Left lung (tissue), 10 donors: Measurements from ENCODE around the gene TRPV5. TPM values are rescaled to one million over a fixed set of nuclear protein-coding genes. Genes with fewer than 3 reads are reported as not detected.

Source experiments
- ATAC-seq: fragments of 200-7000 bp; cut with Tn5 transposase; one replicate; pipeline ENCODE4 v1.9.1; 2020; ENCODE audit warnings: moderate library complexity
- DNase-seq, 4 donors: peaks; one replicate each; pipeline ENCODE4 v3.0.0-alpha.2; 2013 to 2020
- H3K27ac ChIP-seq, 2 donors: fragments of 200-600 bp; sonication (generic) in 1 of 2; one replicate each; pipeline versions ENCODE4 v1.5.0 to v1.8.0; 2020 to 2021
- H3K27me3 ChIP-seq, 2 donors: fragments of 200-600 bp; sonication (generic) in 1 of 2; one replicate each; pipeline versions ENCODE4 v1.5.0 to v1.8.0; 2020 to 2021
- H3K36me3 ChIP-seq, 2 donors: fragments of 200-600 bp; sonication (generic) in 1 of 2; one replicate each; pipeline versions ENCODE4 v1.5.0 to v1.8.0; 2020 to 2021
- H3K4me1 ChIP-seq, 2 donors: fragments of 200-600 bp; one replicate each; pipeline ENCODE4 v1.8.0; 2021
- H3K4me3 ChIP-seq, 2 donors: fragments of 200-600 bp; sonication (generic) in 1 of 2; one replicate each; pipeline versions ENCODE4 v1.5.0 to v1.8.0; 2020 to 2021; ENCODE audit warnings: mild to moderate bottlenecking in 1 of 2
- H3K9me3 ChIP-seq, 2 donors: fragments of 200-600 bp; sonication (generic) in 1 of 2; one replicate each; pipeline versions ENCODE4 v1.5.0 to v1.8.0; 2020 to 2021
- CTCF ChIP-seq, 2 donors: fragments of 200-600 bp; sonication (generic) in 1 of 2; IDR thresholded peaks; one replicate each; pipeline versions ENCODE4 v1.5.0 to v1.8.0; 2021; ENCODE audit warnings: antibody characterized with exemption in 2 of 2
- intact Hi-C, 2 donors: fragments of 100-400 bp; cut with DNase I; formaldehyde crosslinking; loops; one replicate each; pipeline versions ENCODE4 v1.11.2 to v1.14.2; 2022
- polyA plus RNA-seq, 6 donors: library from polyadenylated mRNA; unstranded; fragments of 120-200 nt; gene quantifications; one replicate each; pipeline ENCODE4 v1.2.1, GENCODE V29; 2013; ENCODE audit not compliant: insufficient read length in 6 of 6
- total RNA-seq, 2 donors: library from RNA; stranded (reverse); fragmentation: NEBNext Ultra II Directional; extraction: Animal tissue kit (Norgen Biotek cat#: 25700); gene quantifications; one replicate each; pipeline ENCODE4 v1.2.1, GENCODE V29; 2021
- donor health status: DM: no; HTN: yes; CAD: no.
- donor health status: DM: no; HTN: no; CAD: no.

Gene TRPV5
- total and polyA plus RNA-seq, 8 donors = 0.10 to 0.25 (median 0.16) TPM; not detected in 2

DNA sequence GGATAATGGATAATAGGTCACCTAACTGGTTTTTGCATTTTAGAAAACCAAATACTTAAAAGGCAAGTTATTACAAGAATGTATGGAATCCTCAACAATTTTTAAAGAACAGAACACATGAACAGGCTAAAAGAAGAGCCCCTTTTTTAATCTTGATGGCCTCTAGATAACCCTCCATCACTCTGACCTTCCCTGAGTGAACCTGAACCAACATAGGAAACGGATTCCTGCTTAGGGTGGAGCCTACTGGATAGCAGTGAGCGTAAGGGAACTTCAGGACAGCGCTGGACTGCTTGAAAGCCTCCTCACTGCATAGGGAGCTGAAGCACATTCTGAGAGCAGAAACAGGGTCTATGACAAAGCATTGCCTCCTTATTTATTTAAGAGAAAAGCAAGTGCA is 20.5 kb downstream of the TRPV5 start:
- Histone ChIP-seq H3K36me3 (no peaks in the 10 kb centered on the region), H3K4me1 (peaks cover 0 to 20% of the 10 kb centered on the region in 2 donors), H3K9me3 (no peaks in the 10 kb centered on the region), H3K27me3 (no peaks in the 10 kb centered on the region), H3K27ac (no peak overlapping the region), H3K4me3 (no peak overlapping the region)
- peak; percentile 38 for ATAC-seq
- no peak for TF ChIP-seq CTCF (IDR thresholded peaks at IDR 0.05)
- intact Hi-C loops = no loop called here
- DNase-seq = no peak

DNA sequence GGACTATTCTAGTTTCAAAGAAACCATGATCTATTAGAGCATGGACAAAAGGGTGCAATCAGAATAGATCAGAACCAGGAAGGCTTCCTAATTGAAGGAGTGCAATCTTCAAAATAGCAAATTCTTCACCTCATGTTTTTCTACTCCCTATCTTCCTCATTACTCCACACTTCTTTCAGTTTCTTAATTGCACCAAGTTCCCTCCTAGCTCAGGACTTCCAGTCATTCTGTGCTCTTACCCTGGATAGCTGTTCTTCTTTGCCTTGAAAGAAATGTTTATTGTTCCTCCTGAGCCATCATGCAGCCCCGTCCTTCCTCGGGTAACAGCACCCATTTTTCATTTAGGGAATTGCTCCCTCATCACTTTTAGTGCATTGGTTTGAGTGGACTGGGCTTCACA is 23.1 kb downstream of the TRPV5 start:
- intact Hi-C loops = no loop called here
- ATAC-seq = peak; percentile 10

GRCh38 chr7:142910031-142910433 is 23.5 kb downstream of the TRPV5 start:
- Histone ChIP-seq H3K4me1 (peaks cover 0 to 20% of the 10 kb centered on the region in 2 donors), H3K9me3 (no peaks in the 10 kb centered on the region), H3K4me3 (no peak overlapping the region), H3K27me3 (no peaks in the 10 kb centered on the region), H3K27ac (no peak overlapping the region), H3K36me3 (no peaks in the 10 kb centered on the region)
- intact Hi-C loops = no loop called here
- DNase-seq (no peak), ATAC-seq (peak; percentile 87)
- TF ChIP-seq CTCF (IDR thresholded peaks at IDR 0.05) = no peak

More for the DNA sequence above, 23.1 kb downstream of the TRPV5 start:
- no peak for TF ChIP-seq CTCF (IDR thresholded peaks at IDR 0.05)
- Histone ChIP-seq H3K27me3 (no peaks in the 10 kb centered on the region), H3K4me3 (no peak overlapping the region), H3K27ac (no peak overlapping the region), H3K4me1 (peaks cover 0 to 20% of the 10 kb centered on the region in 2 donors), H3K9me3 (no peaks in the 10 kb centered on the region), H3K36me3 (no peaks in the 10 kb centered on the region)
- DNase-seq = no peak

DNA sequence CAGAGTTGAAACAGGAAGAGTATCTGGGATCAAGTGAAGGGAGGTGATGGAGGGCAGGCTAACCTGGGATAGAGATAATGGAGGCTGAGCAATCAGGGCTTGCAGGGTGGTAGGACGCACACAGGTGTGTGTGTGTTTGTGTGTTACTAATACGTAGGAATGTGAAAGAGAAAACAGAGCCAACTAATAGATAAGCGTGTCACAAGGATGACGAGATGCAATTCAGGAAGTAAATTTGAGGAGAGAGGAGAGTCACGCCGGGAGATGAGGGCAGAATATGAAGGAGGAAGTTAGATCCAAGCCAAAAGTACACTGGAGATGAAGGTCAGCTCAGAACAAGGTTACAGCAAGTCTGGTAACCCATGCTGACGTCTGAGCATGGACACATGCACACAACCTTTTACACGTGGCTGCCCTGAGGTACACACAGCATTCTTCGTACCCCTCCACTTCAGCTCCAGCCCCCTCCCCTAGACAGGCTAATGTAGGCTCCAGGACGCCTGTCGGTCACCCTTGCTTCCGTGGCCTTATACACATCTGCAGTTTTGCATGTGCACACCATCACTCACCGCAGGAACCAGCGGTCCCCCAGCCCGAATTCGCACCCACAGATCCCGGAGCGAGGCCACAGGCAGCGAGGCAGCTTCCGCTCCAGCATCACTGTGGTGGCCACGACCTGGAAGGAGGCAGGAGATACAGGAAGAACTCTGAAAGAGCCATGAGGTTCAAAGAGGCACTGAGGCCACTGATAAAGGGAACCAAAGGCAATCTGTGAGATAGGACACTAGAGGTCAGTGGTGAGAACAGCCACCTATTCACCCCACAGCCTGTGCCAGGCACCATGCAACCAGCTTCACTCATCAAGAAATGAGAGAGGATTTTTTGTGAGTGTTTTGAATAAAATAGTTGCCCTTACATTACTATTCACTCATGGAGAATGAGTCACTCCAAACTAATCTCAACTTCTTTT is 24.3 kb downstream of the TRPV5 start:
- intact Hi-C loops = no loop called here
- Histone ChIP-seq H3K9me3 (peaks cover 0 to 8% of the 10 kb centered on the region in 2 donors), H3K36me3 (no peaks in the 10 kb centered on the region), H3K27ac (peak overlapping the region in 1 of 2 donors; percentile 3), H3K4me3 (no peak overlapping the region), H3K27me3 (no peaks in the 10 kb centered on the region), H3K4me1 (peaks cover 0 to 20% of the 10 kb centered on the region in 2 donors)
- DNase-seq (no peak), ATAC-seq (peak; percentile 86)
- peak in 1 of 2 donors; percentile 22 for TF ChIP-seq CTCF (IDR thresholded peaks at IDR 0.05)

DNA sequence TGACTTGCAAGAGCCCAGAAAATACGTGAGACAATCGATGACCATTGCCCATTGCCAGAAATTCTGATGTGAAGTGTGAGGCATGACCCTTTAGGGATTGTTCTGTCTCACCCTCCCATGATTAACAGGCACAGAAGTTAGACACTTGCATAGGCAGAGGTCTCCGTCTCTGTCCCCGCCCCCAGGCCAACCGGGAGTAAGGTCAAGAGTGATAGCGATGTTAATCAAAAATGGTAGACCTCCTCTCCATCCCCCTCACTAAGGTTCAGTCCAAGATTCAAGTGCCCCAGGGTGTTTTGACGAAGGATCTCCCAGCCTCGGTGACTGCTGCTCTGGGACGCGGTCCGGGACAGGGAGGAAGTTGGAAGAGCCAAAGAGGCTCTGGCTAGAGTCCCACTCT is 25.3 kb downstream of the TRPV5 start:
- H3K4me1 ChIP-seq = peaks cover 0 to 20% of the 10 kb centered on the region in 2 donors
- peaks cover 0 to 13% of the 10 kb centered on the region in 2 donors for H3K9me3 ChIP-seq
- no peak for DNase-seq
- no peaks in the 10 kb centered on the region for H3K36me3 ChIP-seq
- intact Hi-C loops = no loop called here
- H3K27ac ChIP-seq = no peak overlapping the region
- no peaks in the 10 kb centered on the region for H3K27me3 ChIP-seq
- no peak for TF ChIP-seq CTCF (IDR thresholded peaks at IDR 0.05)
- H3K4me3 ChIP-seq = no peak overlapping the region
- ATAC-seq = no peak
